DOHH2 (cell line): Measurements from ENCODE around the gene AP1B1.

Source experiments
- EZH2phosphoT487 ChIP-seq: fragments of 200-600 bp; sonication (generic); IDR thresholded peaks from 2 replicates; pipeline ENCODE4 v1.6.1; 2017; ENCODE audit warnings: borderline replicate concordance, mild to moderate bottlenecking, antibody characterized with exemption, low read length, moderate library complexity, mixed read lengths
- TF ChIP-seq, protein P1 (sequence below): fragments of 200-600 bp; sonication (generic); IDR thresholded peaks from one replicate; pipeline ENCODE4 v1.5.1; 2014; ENCODE audit warnings: antibody characterized with exemption, mild to moderate bottlenecking, low read depth, low read length; ENCODE audit not compliant: poor library complexity, severe bottlenecking

DNA sequence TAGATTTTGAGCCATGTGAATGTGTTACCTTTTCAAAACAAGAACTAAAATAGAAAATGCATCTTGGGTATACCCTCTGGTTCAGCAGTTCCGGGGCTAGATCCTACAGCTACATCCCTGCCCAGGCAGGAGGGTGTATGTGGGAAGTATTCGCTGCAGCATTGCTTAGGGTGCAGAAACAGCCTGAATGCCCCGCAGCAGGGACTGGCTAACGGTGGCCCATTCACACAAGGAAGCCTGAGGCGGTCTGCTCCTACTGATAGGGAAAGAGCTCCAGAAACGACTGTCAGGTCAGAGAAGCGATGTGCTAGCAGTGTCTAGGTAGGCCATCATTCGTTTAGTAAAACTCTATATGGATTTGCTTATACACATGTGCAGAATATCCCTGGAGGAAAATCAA, 63.0 kb downstream of the AP1B1 start:
- TF ChIP-seq, protein P1, sequence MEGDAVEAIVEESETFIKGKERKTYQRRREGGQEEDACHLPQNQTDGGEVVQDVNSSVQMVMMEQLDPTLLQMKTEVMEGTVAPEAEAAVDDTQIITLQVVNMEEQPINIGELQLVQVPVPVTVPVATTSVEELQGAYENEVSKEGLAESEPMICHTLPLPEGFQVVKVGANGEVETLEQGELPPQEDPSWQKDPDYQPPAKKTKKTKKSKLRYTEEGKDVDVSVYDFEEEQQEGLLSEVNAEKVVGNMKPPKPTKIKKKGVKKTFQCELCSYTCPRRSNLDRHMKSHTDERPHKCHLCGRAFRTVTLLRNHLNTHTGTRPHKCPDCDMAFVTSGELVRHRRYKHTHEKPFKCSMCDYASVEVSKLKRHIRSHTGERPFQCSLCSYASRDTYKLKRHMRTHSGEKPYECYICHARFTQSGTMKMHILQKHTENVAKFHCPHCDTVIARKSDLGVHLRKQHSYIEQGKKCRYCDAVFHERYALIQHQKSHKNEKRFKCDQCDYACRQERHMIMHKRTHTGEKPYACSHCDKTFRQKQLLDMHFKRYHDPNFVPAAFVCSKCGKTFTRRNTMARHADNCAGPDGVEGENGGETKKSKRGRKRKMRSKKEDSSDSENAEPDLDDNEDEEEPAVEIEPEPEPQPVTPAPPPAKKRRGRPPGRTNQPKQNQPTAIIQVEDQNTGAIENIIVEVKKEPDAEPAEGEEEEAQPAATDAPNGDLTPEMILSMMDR = no peak
- no peak for TF ChIP-seq EZH2phosphoT487
